ENCODE measurements around the gene ISY1.

ISY1 gene

GRCh38 chr3:129128357-129129155, 32.3 kb downstream of the ISY1 start:
- H3K4me3 ChIP-seq (ENCODE audit: low read depth in 1 of 2, low read length in 2 of 2) = no peak overlapping the region
- peaks cover 33 to 56% of the 10 kb centered on the region in 2 donors for H3K36me3 ChIP-seq (ENCODE audit: control insufficient read depth in 1 of 2, insufficient read depth in 2 of 2, low read length in 2 of 2)
- H3K27ac ChIP-seq (ENCODE audit: low read length) = no peak overlapping the region
- no peaks in the 10 kb centered on the region for H3K9me3 ChIP-seq (ENCODE audit: control insufficient read depth in 1 of 2, low read length in 2 of 2)
- H3K4me1 ChIP-seq (ENCODE audit: control insufficient read depth in 1 of 2, insufficient read depth in 2 of 2, low read length in 2 of 2) = no peaks in the 10 kb centered on the region
- H3K27me3 ChIP-seq (ENCODE audit: low read depth, low read length) = no peaks in the 10 kb centered on the region

- no peaks in the 10 kb centered on the region for H3K27me3 ChIP-seq (ENCODE audit: low read depth, low read length)
- H3K27ac ChIP-seq (ENCODE audit: low read length) = no peak overlapping the region
Observed at GRCh38 chr3:129126726-129127280, 34.1 kb downstream of the ISY1 start.

GRCh38 chr3:129123314-129124060, 37.4 kb downstream of the ISY1 start:
- no peak overlapping the region for H3K4me3 ChIP-seq (ENCODE audit: low read depth in 1 of 2, low read length in 2 of 2)
- H3K9me3 ChIP-seq (ENCODE audit: control insufficient read depth in 1 of 2, low read length in 2 of 2) = no peaks in the 10 kb centered on the region
- peaks cover 0 to 8% of the 10 kb centered on the region in 2 donors for H3K36me3 ChIP-seq (ENCODE audit: control insufficient read depth in 1 of 2, insufficient read depth in 2 of 2, low read length in 2 of 2)
- H3K27ac ChIP-seq (ENCODE audit: low read length) = no peak overlapping the region
- no peaks in the 10 kb centered on the region for H3K27me3 ChIP-seq (ENCODE audit: low read depth, low read length)
- peaks cover 11 to 14% of the 10 kb centered on the region in 2 donors for H3K4me1 ChIP-seq (ENCODE audit: control insufficient read depth in 1 of 2, insufficient read depth in 2 of 2, low read length in 2 of 2)

More at GRCh38 chr3:129126726-129127280, 34.1 kb downstream of the ISY1 start:
- no peaks in the 10 kb centered on the region for H3K9me3 ChIP-seq (ENCODE audit: control insufficient read depth in 1 of 2, low read length in 2 of 2)
- peaks cover 16 to 39% of the 10 kb centered on the region in 2 donors for H3K36me3 ChIP-seq (ENCODE audit: control insufficient read depth in 1 of 2, insufficient read depth in 2 of 2, low read length in 2 of 2)
- H3K4me3 ChIP-seq (ENCODE audit: low read depth in 1 of 2, low read length in 2 of 2) = no peak overlapping the region
- no peaks in the 10 kb centered on the region for H3K4me1 ChIP-seq (ENCODE audit: control insufficient read depth in 1 of 2, insufficient read depth in 2 of 2, low read length in 2 of 2)

- peaks cover 11 to 14% of the 10 kb centered on the region in 2 donors for H3K4me1 ChIP-seq (ENCODE audit: control insufficient read depth in 1 of 2, insufficient read depth in 2 of 2, low read length in 2 of 2)
Observed at GRCh38 chr3:129122412-129123011, 38.4 kb downstream of the ISY1 start.

GRCh38 chr3:129121792-129122411, 39.0 kb downstream of the ISY1 start, which contains the start of gene RAB43:
TSS of gene RAB43 (minus strand) at chr3:129121804. CDS start at chr3:129121489, 315 bp downstream.
- H3K9me3 ChIP-seq (ENCODE audit: control insufficient read depth in 1 of 2, low read length in 2 of 2) = no peaks in the 10 kb centered on the region
- peaks cover 11 to 14% of the 10 kb centered on the region in 2 donors for H3K4me1 ChIP-seq (ENCODE audit: control insufficient read depth in 1 of 2, insufficient read depth in 2 of 2, low read length in 2 of 2)
- no peaks in the 10 kb centered on the region for H3K36me3 ChIP-seq (ENCODE audit: control insufficient read depth in 1 of 2, insufficient read depth in 2 of 2, low read length in 2 of 2)
- peak within 1 kb of the TSS; percentile 60 for H3K27ac ChIP-seq (ENCODE audit: low read length)
- peak within 1 kb of the TSS; percentile 51 to 83 for H3K4me3 ChIP-seq (ENCODE audit: low read depth in 1 of 2, low read length in 2 of 2)
- H3K27me3 ChIP-seq (ENCODE audit: low read depth, low read length) = no peaks in the 10 kb centered on the region

More at GRCh38 chr3:129122412-129123011, 38.4 kb downstream of the ISY1 start:
- no peaks in the 10 kb centered on the region for H3K9me3 ChIP-seq (ENCODE audit: control insufficient read depth in 1 of 2, low read length in 2 of 2)
- H3K4me3 ChIP-seq (ENCODE audit: low read depth in 1 of 2, low read length in 2 of 2) = peak overlapping the region in 1 of 2 donors; percentile 54
- H3K27ac ChIP-seq (ENCODE audit: low read length) = no peak overlapping the region
- H3K27me3 ChIP-seq (ENCODE audit: low read depth, low read length) = no peaks in the 10 kb centered on the region
- no peaks in the 10 kb centered on the region for H3K36me3 ChIP-seq (ENCODE audit: control insufficient read depth in 1 of 2, insufficient read depth in 2 of 2, low read length in 2 of 2)

GRCh38 chr3:129121016-129121791, 39.7 kb downstream of the ISY1 start:
- Histone ChIP-seq H3K4me1 (ENCODE audit: control insufficient read depth in 1 of 2, insufficient read depth in 2 of 2, low read length in 2 of 2) (peaks cover 18 to 20% of the 10 kb centered on the region in 2 donors), H3K36me3 (ENCODE audit: control insufficient read depth in 1 of 2, insufficient read depth in 2 of 2, low read length in 2 of 2) (no peaks in the 10 kb centered on the region), H3K27me3 (ENCODE audit: low read depth, low read length) (no peaks in the 10 kb centered on the region), H3K4me3 (ENCODE audit: low read depth in 1 of 2, low read length in 2 of 2) (peak overlapping the region; percentile 51 to 83), H3K9me3 (ENCODE audit: control insufficient read depth in 1 of 2, low read length in 2 of 2) (no peaks in the 10 kb centered on the region), H3K27ac (ENCODE audit: low read length) (peak overlapping the region; percentile 60)

- H3K4me3 ChIP-seq (ENCODE audit: low read depth in 1 of 2, low read length in 2 of 2) = peak overlapping the region; percentile 51 to 83
- H3K9me3 ChIP-seq (ENCODE audit: control insufficient read depth in 1 of 2, low read length in 2 of 2) = no peaks in the 10 kb centered on the region
- no peaks in the 10 kb centered on the region for H3K36me3 ChIP-seq (ENCODE audit: control insufficient read depth in 1 of 2, insufficient read depth in 2 of 2, low read length in 2 of 2)
- peaks cover 20% of the 10 kb centered on the region in 2 donors for H3K4me1 ChIP-seq (ENCODE audit: control insufficient read depth in 1 of 2, insufficient read depth in 2 of 2, low read length in 2 of 2)
- H3K27me3 ChIP-seq (ENCODE audit: low read depth, low read length) = no peaks in the 10 kb centered on the region
- H3K27ac ChIP-seq (ENCODE audit: low read length) = peak overlapping the region; percentile 60
Observed at GRCh38 chr3:129120254-129121004, 40.4 kb downstream of the ISY1 start.

- H3K4me3 ChIP-seq (ENCODE audit: low read depth in 1 of 2, low read length in 2 of 2) = peak overlapping the region; percentile 51 to 83
- no peaks in the 10 kb centered on the region for H3K27me3 ChIP-seq (ENCODE audit: low read depth, low read length)
- H3K9me3 ChIP-seq (ENCODE audit: control insufficient read depth in 1 of 2, low read length in 2 of 2) = no peaks in the 10 kb centered on the region
- peaks cover 20% of the 10 kb centered on the region in 2 donors for H3K4me1 ChIP-seq (ENCODE audit: control insufficient read depth in 1 of 2, insufficient read depth in 2 of 2, low read length in 2 of 2)
- H3K27ac ChIP-seq (ENCODE audit: low read length) = peak overlapping the region; percentile 60
- H3K36me3 ChIP-seq (ENCODE audit: control insufficient read depth in 1 of 2, insufficient read depth in 2 of 2, low read length in 2 of 2) = no peaks in the 10 kb centered on the region
Observed at GRCh38 chr3:129119365-129120100, 41.3 kb downstream of the ISY1 start.

- Histone ChIP-seq H3K4me3 (ENCODE audit: low read depth in 1 of 2, low read length in 2 of 2) (no peak overlapping the region), H3K36me3 (ENCODE audit: control insufficient read depth in 1 of 2, insufficient read depth in 2 of 2, low read length in 2 of 2) (peaks cover 0 to 8% of the 10 kb centered on the region in 2 donors), H3K27ac (ENCODE audit: low read length) (no peak overlapping the region), H3K4me1 (ENCODE audit: control insufficient read depth in 1 of 2, insufficient read depth in 2 of 2, low read length in 2 of 2) (peaks cover 20% of the 10 kb centered on the region in 2 donors), H3K9me3 (ENCODE audit: control insufficient read depth in 1 of 2, low read length in 2 of 2) (no peaks in the 10 kb centered on the region), H3K27me3 (ENCODE audit: low read depth, low read length) (no peaks in the 10 kb centered on the region)
Observed at GRCh38 chr3:129118745-129119144, 42.1 kb downstream of the ISY1 start.
